ENCODE data around the gene SPINK6.

GRCh38 chr5:148229840-148230239 is 27.0 kb downstream of the SPINK6 start:
- TF ChIP-seq CTCF (IDR thresholded peaks at IDR 0.05) (no peak), EZH2 (IDR thresholded peaks at IDR 0.05; ENCODE audit: borderline replicate concordance, insufficient read depth, low read depth, low read length, poor library complexity, severe bottlenecking) (no peak)
